ENCODE results near the gene KANSL3.
"Not testable (repeated sequence)": the region's sequence is repeated elsewhere in the genome, so short reads cannot be mapped to it uniquely, and the experiment has no call there.

The KANSL3 gene

DNA sequence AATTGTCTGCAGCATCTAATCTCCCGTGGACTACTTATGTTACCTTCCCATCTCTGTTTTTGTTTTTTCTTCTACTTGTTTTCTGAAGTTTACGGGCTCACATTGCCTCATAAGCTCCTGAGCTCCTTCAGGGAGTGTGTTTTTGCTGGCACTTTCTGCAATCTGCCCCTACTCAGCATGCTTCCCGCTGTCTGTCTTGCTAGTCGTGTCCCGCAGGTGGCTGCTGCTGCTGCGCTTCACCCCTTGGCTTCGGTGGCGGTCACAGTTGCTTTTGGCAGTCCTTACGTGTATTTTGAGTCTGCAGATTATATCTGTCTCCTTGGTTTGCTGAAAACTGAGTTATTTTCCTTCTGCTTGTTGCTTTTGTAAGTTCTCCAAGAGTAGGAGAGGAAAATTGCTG lies 41.7 kb upstream of the KANSL3 start:
- TF ChIP-seq, protein P1, sequence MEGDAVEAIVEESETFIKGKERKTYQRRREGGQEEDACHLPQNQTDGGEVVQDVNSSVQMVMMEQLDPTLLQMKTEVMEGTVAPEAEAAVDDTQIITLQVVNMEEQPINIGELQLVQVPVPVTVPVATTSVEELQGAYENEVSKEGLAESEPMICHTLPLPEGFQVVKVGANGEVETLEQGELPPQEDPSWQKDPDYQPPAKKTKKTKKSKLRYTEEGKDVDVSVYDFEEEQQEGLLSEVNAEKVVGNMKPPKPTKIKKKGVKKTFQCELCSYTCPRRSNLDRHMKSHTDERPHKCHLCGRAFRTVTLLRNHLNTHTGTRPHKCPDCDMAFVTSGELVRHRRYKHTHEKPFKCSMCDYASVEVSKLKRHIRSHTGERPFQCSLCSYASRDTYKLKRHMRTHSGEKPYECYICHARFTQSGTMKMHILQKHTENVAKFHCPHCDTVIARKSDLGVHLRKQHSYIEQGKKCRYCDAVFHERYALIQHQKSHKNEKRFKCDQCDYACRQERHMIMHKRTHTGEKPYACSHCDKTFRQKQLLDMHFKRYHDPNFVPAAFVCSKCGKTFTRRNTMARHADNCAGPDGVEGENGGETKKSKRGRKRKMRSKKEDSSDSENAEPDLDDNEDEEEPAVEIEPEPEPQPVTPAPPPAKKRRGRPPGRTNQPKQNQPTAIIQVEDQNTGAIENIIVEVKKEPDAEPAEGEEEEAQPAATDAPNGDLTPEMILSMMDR (conservative IDR thresholded peaks at IDR 0.05; ENCODE audit: low read depth, low read length), result no peak
- H3K79me2 ChIP-seq (ENCODE audit: insufficient read depth, low read depth), result no peaks in the 10 kb centered on the region
- H3K27ac ChIP-seq, result no peak overlapping the region
- no peak overlapping the region for H3K4me2 ChIP-seq
- H3K4me3 ChIP-seq (IDR thresholded peaks at IDR 0.05; ENCODE audit: insufficient read depth, low read depth, low read length), result no peak overlapping the region
- H3K36me3 ChIP-seq (ENCODE audit: insufficient read depth), result no peaks in the 10 kb centered on the region
- no peak overlapping the region for H2AFZ ChIP-seq (ENCODE audit: low read depth)
- no peak overlapping the region for H3K9ac ChIP-seq
- no peaks in the 10 kb centered on the region for H3K27me3 ChIP-seq (ENCODE audit: insufficient read depth, low read depth)
- H4K20me1 ChIP-seq (ENCODE audit: insufficient read depth), result no peaks in the 10 kb centered on the region
- H3K4me1 ChIP-seq (ENCODE audit: low read depth, poor library complexity, severe bottlenecking), result no peaks in the 10 kb centered on the region

DNA sequence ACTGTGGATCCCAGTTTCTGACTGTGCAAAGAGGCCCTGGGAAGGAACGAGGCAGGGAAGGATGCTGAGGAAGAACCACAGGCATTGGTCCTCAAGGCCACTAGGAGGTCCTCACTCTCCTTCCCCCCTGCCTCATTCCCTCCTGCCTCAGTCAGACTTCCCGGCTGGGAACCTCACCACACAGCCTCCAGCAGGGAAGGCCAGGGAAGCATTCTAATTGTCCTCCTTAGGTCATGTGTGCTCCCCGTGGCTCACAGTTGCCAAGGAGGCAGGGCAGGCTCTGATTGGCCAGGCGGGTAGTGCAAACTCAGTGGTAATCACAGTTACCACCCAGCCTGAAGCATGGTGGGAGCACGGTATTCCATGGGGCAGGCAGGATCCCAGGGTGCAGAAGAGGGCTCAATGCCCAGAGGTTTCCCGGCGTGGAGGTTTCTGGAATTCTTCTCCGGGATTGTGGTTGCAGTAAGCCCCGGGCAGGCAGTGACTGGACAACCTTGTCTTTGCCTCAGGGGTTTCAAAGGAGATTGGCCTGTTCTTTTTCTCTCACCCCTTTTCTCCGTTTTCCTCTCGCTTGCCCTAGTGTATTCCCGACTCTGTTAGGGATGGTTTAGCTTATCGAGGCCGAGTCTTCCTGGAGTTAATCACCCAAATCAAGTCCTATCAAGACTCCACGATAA lies 31.6 kb upstream of the KANSL3 start:
- H3K27ac ChIP-seq, result no peak overlapping the region
- H3K9ac ChIP-seq, result no peak overlapping the region
- no peak overlapping the region for H2AFZ ChIP-seq (ENCODE audit: low read depth)
- no peak overlapping the region for H3K4me3 ChIP-seq (IDR thresholded peaks at IDR 0.05; ENCODE audit: insufficient read depth, low read depth, low read length)
- H3K4me1 ChIP-seq (ENCODE audit: low read depth, poor library complexity, severe bottlenecking), result no peaks in the 10 kb centered on the region
- no peaks in the 10 kb centered on the region for H3K79me2 ChIP-seq (ENCODE audit: insufficient read depth, low read depth)
- TF ChIP-seq, protein P1 (conservative IDR thresholded peaks at IDR 0.05; ENCODE audit: low read depth, low read length), result no peak
- no peaks in the 10 kb centered on the region for H3K27me3 ChIP-seq (ENCODE audit: insufficient read depth, low read depth)
- H3K4me2 ChIP-seq, result no peak overlapping the region
- no peaks in the 10 kb centered on the region for H4K20me1 ChIP-seq (ENCODE audit: insufficient read depth)
- no peaks in the 10 kb centered on the region for H3K36me3 ChIP-seq (ENCODE audit: insufficient read depth)

DNA sequence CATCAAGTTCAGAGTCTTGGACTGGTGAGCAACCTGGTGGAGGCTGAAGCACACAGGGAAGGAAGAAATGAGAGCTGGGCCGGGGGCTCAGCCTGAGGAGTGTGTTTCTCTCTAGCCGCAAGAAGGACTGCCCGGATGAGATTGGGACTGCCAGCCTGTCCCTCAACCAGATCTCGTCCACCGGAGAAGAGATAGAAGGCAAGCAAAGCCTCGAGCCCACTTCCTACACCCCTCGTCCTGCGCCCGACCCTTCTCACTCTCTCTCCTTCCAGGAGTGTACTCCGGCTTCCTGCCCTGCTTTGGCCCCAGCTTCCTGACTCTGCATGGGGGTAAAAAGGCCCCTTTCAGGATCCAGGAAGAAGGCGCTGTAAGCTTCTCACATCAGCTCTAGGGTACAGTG lies 30.7 kb upstream of the KANSL3 start:
- Histone ChIP-seq H3K79me2 (ENCODE audit: insufficient read depth, low read depth) (no peaks in the 10 kb centered on the region), H3K9ac (no peak overlapping the region), H3K27ac (no peak overlapping the region), H2AFZ (ENCODE audit: low read depth) (no peak overlapping the region), H3K36me3 (ENCODE audit: insufficient read depth) (no peaks in the 10 kb centered on the region), H4K20me1 (ENCODE audit: insufficient read depth) (no peaks in the 10 kb centered on the region), H3K27me3 (ENCODE audit: insufficient read depth, low read depth) (no peaks in the 10 kb centered on the region), H3K4me2 (no peak overlapping the region), H3K4me1 (ENCODE audit: low read depth, poor library complexity, severe bottlenecking) (no peaks in the 10 kb centered on the region), H3K4me3 (IDR thresholded peaks at IDR 0.05; ENCODE audit: insufficient read depth, low read depth, low read length) (no peak overlapping the region)
- TF ChIP-seq, protein P1 (conservative IDR thresholded peaks at IDR 0.05; ENCODE audit: low read depth, low read length), result no peak

DNA sequence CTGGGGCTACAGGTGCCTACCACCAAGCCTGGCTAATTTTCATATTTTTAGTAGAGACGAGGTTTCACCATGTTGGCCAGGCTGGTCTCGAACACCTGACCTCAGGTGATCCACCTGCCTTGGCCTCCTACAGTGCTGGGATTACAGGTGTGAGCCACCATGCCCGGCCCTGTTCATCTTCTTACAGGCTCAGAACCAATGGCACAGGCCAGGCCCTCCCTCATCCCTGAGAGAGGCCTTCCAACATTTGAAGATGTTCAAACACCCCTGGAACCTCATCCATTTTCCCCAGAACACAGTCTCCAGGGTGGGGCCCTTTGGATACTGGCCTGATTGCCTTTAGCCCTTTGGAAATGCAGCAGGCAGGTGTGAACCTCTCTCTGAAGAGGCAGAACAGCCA lies 27.6 kb upstream of the KANSL3 start:
- not testable (repeated sequence) for H3K27ac ChIP-seq; H3K4me1 ChIP-seq (ENCODE audit: low read depth, poor library complexity, severe bottlenecking); H3K9ac ChIP-seq; H3K79me2 ChIP-seq (ENCODE audit: insufficient read depth, low read depth); H3K4me2 ChIP-seq; H3K36me3 ChIP-seq (ENCODE audit: insufficient read depth); H2AFZ ChIP-seq (ENCODE audit: low read depth); H4K20me1 ChIP-seq (ENCODE audit: insufficient read depth); H3K27me3 ChIP-seq (ENCODE audit: insufficient read depth, low read depth); H3K4me3 ChIP-seq (IDR thresholded peaks at IDR 0.05; ENCODE audit: insufficient read depth, low read depth, low read length)

DNA sequence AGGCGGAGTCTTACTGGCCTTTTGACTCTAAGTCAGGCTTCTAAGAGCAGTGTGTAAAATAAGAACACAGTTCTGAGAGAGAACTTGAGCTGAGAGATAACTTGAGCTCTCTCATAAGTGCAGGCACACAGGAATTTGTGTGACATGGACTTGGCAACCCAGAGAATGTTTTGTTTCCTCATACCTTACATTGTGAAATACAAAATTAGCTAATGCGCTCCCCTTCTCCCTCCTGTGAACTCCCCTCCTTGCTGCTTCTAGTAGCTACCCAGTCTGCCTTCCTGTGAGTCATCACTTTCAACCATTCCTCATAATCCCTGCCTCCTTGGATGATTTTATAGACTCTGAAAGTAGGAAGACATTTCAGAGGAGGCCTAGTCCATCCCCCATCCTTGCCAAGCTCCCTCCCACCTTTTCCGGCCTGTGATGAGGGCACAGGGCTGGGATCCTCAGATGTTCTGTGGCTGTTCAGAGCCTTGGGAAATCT lies 27.0 kb upstream of the KANSL3 start:
- no peaks in the 10 kb centered on the region for H3K4me1 ChIP-seq (ENCODE audit: low read depth, poor library complexity, severe bottlenecking)
- no peak overlapping the region for H3K9ac ChIP-seq
- TF ChIP-seq, protein P1 (conservative IDR thresholded peaks at IDR 0.05; ENCODE audit: low read depth, low read length), result no peak
- no peak overlapping the region for H2AFZ ChIP-seq (ENCODE audit: low read depth)
- H3K27me3 ChIP-seq (ENCODE audit: insufficient read depth, low read depth), result no peaks in the 10 kb centered on the region
- no peaks in the 10 kb centered on the region for H3K36me3 ChIP-seq (ENCODE audit: insufficient read depth)
- no peak overlapping the region for H3K4me3 ChIP-seq (IDR thresholded peaks at IDR 0.05; ENCODE audit: insufficient read depth, low read depth, low read length)
- H3K79me2 ChIP-seq (ENCODE audit: insufficient read depth, low read depth), result no peaks in the 10 kb centered on the region
- no peaks in the 10 kb centered on the region for H4K20me1 ChIP-seq (ENCODE audit: insufficient read depth)
- H3K4me2 ChIP-seq, result no peak overlapping the region
- no peak overlapping the region for H3K27ac ChIP-seq

All from KMS-11 (cell line).